Keratinocyte (primary cell): ENCODE measurements around the gene SND1. TPM values are rescaled to one million over a fixed set of nuclear protein-coding genes. Genes with fewer than 3 reads are reported as not detected.

Experiments
- DNase-seq: peaks from one replicate; pipeline ENCODE4 v3.0.0-alpha.2; 2011; ENCODE audit warnings: low read depth, missing footprints, low spot score
- FAIRE-seq: peaks from 2 replicates; lab custom pipeline; 2011; peaks lifted over from hg19 to GRCh38; lab: Jason Lieb, UNC
- H2AFZ ChIP-seq: 2 replicates; pipeline ENCODE4 v1.6.0; 2012; ENCODE audit warnings: low read length, control low read depth, inconsistent platforms; ENCODE audit not compliant: control insufficient read depth
- H3K27ac ChIP-seq: 2 replicates; pipeline ENCODE4 v1.5.1; 2011; ENCODE audit warnings: low read length; ENCODE audit not compliant: control insufficient read depth, insufficient read depth
- H3K27me3 ChIP-seq: 3 replicates; pipeline ENCODE4 v1.6.0; 2011; ENCODE audit warnings: low read length; ENCODE audit not compliant: control insufficient read depth, insufficient read depth; ENCODE audit errors: extremely low read depth
- H3K36me3 ChIP-seq, 2 experiments: 2 replicates in 1 of 2; 3 replicates in 1 of 2; pipeline ENCODE4 v1.5.1; 2011; ENCODE audit warnings: low read length in 2 of 2, mild to moderate bottlenecking in 1 of 2; ENCODE audit not compliant: control insufficient read depth in 2 of 2, insufficient read depth in 2 of 2; ENCODE audit errors: extremely low read depth in 1 of 2
- H3K4me1 ChIP-seq: 3 replicates; pipeline ENCODE4 v1.5.1; 2011; ENCODE audit warnings: low read length; ENCODE audit not compliant: control insufficient read depth, insufficient read depth; ENCODE audit errors: extremely low read depth
- H3K4me2 ChIP-seq: 3 replicates; pipeline ENCODE4 v1.6.0; 2011; ENCODE audit warnings: low read depth, low read length; ENCODE audit not compliant: control insufficient read depth, insufficient read depth; ENCODE audit errors: extremely low read depth
- H3K4me3 ChIP-seq, 3 experiments: fragments of 200-600 bp in 1 of 3; sonication (generic) in 1 of 3; 2 replicates in 2 of 3; 3 replicates in 1 of 3; pipeline ENCODE4 v1.5.1; 2011 to 2016; ENCODE audit warnings: low read length in 3 of 3, mild to moderate bottlenecking in 3 of 3, control low read depth in 2 of 3, inconsistent platforms in 1 of 3, low read depth in 1 of 3, mixed read lengths in 1 of 3, mixed run types in 1 of 3, moderate library complexity in 1 of 3; ENCODE audit not compliant: control insufficient read depth in 2 of 3, insufficient read depth in 2 of 3; ENCODE audit errors: extremely low read depth in 1 of 3
- H3K79me2 ChIP-seq: 2 replicates; pipeline ENCODE4 v1.6.0; 2012; ENCODE audit warnings: low read length; ENCODE audit not compliant: control insufficient read depth, insufficient read depth
- H3K9ac ChIP-seq: 3 replicates; pipeline ENCODE4 v1.6.0; 2011; ENCODE audit warnings: low read length; ENCODE audit not compliant: control insufficient read depth, insufficient read depth; ENCODE audit errors: extremely low read depth
- H3K9me1 ChIP-seq: 3 replicates; pipeline ENCODE4 v1.6.0; 2011; ENCODE audit warnings: low read length; ENCODE audit not compliant: control insufficient read depth, insufficient read depth; ENCODE audit errors: extremely low read depth
- H3K9me3 ChIP-seq: 2 replicates; pipeline ENCODE4 v1.5.1; 2012; ENCODE audit warnings: low read depth, low read length; ENCODE audit not compliant: control insufficient read depth
- H4K20me1 ChIP-seq: 3 replicates; pipeline ENCODE4 v1.6.0; 2011; ENCODE audit warnings: low read length; ENCODE audit not compliant: control insufficient read depth, insufficient read depth; ENCODE audit errors: extremely low read depth
- EZH2 ChIP-seq: IDR thresholded peaks from one replicate; pipeline ENCODE4 v1.6.1; 2012; ENCODE audit warnings: inconsistent platforms, mild to moderate bottlenecking, low read length, moderate library complexity
- dilution Hi-C: fragments of 300-500 bp; cut with MboI; formaldehyde crosslinking; loops from one replicate; pipeline ENCODE4 v1.7.0; 2020; ENCODE audit warnings: low sequenced_read_pairs; ENCODE audit not compliant: extremely low pct_ligation_motif_present
- polyA plus RNA-seq, 5 experiments: library from polyadenylated mRNA; depleted of rRNA in 3 of 5; stranded (reverse) in 3 of 5; stranded (forward) in 1 of 5; unstranded in 1 of 5; fragments of >200 nt; gene quantifications; 1 replicate in 1 of 5; 2 replicates in 3 of 5; 3 replicates in 1 of 5; pipeline versions ENCODE4 v1.2.1 to v1.2.3, GENCODE V29; 2011 to 2012; ENCODE audit warnings: missing spikeins in 2 of 5, low read depth in 1 of 5, low replicate concordance in 1 of 5
- TF ChIP-seq, protein P1 (sequence below), 3 experiments: IDR thresholded peaks in 1 of 3; conservative IDR thresholded peaks in 1 of 3; optimal IDR thresholded peaks in 1 of 3; 2 replicates in 2 of 3; 3 replicates in 1 of 3; pipeline versions ENCODE3 to v1.5.1; 2011; ENCODE audit warnings: low read length in 3 of 3, mild to moderate bottlenecking in 3 of 3, moderate library complexity in 2 of 3, control low read depth in 1 of 3, inconsistent platforms in 1 of 3; ENCODE audit not compliant: insufficient read depth in 2 of 3; ENCODE audit errors: extremely low read depth in 1 of 3

SND1 gene
- polyA plus RNA-seq, 1 donor (not counting 4 experiments of a cell fraction or from before 2014, with no cell fraction given) = 140 TPM

DNA sequence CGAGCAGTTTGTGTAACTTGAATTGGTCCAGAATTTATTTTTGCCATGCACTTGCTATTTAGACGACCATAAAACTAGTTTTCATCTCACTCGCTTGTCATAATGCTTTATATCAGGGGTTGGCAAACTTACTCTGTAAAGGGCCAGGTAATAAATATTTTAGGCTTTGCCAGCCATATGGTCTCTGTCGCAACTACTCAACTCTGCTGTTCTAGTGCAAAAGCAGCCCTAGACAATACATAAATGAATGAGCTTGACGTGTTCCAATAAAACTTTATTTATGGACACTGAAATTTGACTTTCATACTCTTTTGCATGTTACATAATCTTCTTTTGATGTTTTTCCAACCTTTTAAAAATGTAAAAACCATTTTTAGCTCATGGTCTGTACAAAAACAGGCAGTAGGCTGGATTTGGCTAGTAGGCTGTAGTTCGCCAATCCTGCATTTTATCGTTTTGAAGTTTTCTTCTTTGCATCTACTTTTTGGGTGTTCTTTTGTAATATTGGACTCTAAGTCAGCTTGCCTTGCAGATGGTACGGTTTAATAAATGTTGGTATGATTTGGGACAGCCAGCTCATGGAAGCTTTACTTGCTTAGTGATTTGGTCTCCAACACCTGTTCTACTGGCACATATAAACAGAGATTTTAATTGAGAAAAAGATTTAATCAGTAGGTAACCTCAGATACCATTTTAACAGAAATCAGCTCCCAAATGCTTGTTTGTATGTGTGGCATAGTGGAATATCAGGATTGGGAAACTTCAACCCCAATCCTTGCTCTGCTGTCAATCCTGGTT, 25.6 kb downstream of the SND1 start:
- Histone ChIP-seq H3K9me3 (no peaks in the 10 kb centered on the region), H3K27me3 (no peaks in the 10 kb centered on the region), H3K4me3 (no peak overlapping the region), H3K9me1 (no peaks in the 10 kb centered on the region), H4K20me1 (peaks cover 13% of the 10 kb centered on the region), H3K79me2 (peaks cover 98% of the 10 kb centered on the region), H3K4me1 (peaks cover 9% of the 10 kb centered on the region), H3K36me3 (peaks cover 0 to 21% of the 10 kb centered on the region in 2 experiments), H2AFZ (no peak overlapping the region), H3K4me2 (no peak overlapping the region), H3K27ac (no peak overlapping the region), H3K9ac (no peak overlapping the region)
- TF ChIP-seq EZH2 = no peak
- TF ChIP-seq, protein P1, sequence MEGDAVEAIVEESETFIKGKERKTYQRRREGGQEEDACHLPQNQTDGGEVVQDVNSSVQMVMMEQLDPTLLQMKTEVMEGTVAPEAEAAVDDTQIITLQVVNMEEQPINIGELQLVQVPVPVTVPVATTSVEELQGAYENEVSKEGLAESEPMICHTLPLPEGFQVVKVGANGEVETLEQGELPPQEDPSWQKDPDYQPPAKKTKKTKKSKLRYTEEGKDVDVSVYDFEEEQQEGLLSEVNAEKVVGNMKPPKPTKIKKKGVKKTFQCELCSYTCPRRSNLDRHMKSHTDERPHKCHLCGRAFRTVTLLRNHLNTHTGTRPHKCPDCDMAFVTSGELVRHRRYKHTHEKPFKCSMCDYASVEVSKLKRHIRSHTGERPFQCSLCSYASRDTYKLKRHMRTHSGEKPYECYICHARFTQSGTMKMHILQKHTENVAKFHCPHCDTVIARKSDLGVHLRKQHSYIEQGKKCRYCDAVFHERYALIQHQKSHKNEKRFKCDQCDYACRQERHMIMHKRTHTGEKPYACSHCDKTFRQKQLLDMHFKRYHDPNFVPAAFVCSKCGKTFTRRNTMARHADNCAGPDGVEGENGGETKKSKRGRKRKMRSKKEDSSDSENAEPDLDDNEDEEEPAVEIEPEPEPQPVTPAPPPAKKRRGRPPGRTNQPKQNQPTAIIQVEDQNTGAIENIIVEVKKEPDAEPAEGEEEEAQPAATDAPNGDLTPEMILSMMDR (optimal IDR thresholded peaks at IDR 0.05 in 1 of 3, IDR thresholded peaks at IDR 0.05 in 1 of 3, conservative IDR thresholded peaks at IDR 0.05 in 1 of 3; ENCODE audit: extremely low read depth in 1 of 3, insufficient read depth in 2 of 3, low read length in 3 of 3) = no peak
- dilution Hi-C loops = no loop called here
- DNase-seq = no peak
- FAIRE-seq = no peak

DNA sequence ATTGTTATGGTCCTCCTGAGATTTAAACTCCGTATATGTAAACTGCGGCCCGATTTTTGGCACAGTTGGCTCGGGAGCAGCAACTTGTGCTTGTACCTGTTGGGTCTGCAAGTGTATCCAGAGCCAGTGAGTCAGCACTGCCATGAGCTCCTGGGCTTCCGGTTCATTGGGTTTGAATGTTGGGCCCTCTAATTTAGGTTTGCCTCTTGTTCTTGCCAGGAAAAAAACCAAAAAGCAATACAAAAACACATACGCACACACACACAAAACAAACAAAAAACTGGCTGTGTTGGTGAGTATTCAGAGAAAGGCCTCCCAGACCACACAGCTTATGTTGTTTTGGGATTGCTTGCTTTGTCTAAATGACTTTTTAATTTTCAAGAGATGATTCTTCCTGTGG, 26.3 kb downstream of the SND1 start:
- Histone ChIP-seq H3K36me3 (peaks cover 0 to 21% of the 10 kb centered on the region in 2 experiments), H2AFZ (no peak overlapping the region), H4K20me1 (peaks cover 19% of the 10 kb centered on the region), H3K9me3 (no peaks in the 10 kb centered on the region), H3K9ac (no peak overlapping the region), H3K27me3 (no peaks in the 10 kb centered on the region), H3K9me1 (no peaks in the 10 kb centered on the region), H3K4me3 (no peak overlapping the region), H3K79me2 (peaks cover 100% of the 10 kb centered on the region), H3K4me1 (peaks cover 8% of the 10 kb centered on the region), H3K27ac (no peak overlapping the region), H3K4me2 (no peak overlapping the region)
- no peak for DNase-seq
- dilution Hi-C loops = no loop called here
- TF ChIP-seq, protein P1 (optimal IDR thresholded peaks at IDR 0.05 in 1 of 3, IDR thresholded peaks at IDR 0.05 in 1 of 3, conservative IDR thresholded peaks at IDR 0.05 in 1 of 3; ENCODE audit: extremely low read depth in 1 of 3, insufficient read depth in 2 of 3, low read length in 3 of 3) = no peak
- TF ChIP-seq EZH2 = no peak
- FAIRE-seq = no peak
